Smooth muscle cell (in vitro differentiated cells): ENCODE measurements around the gene KCNJ8. TPM values are rescaled to one million over a fixed set of nuclear protein-coding genes. Genes with fewer than 3 reads are reported as not detected.
"Not testable (repeated sequence)": the region's sequence is repeated elsewhere in the genome, so short reads cannot be mapped to it uniquely, and the experiment has no call there.

ENCODE experiments used
- DNase-seq: peaks from one replicate; lab custom pipeline; 2025; ENCODE audit not compliant: unreplicated experiment; lab: John Stamatoyannopoulos, UW
- H2AFZ ChIP-seq: fragments of 200-600 bp; sonication (generic); 2 replicates; pipeline ENCODE4 v1.6.0; 2016; ENCODE audit warnings: antibody characterized with exemption, low read depth, mild to moderate bottlenecking
- H3F3A ChIP-seq: fragments of 200-600 bp; sonication (generic); 2 replicates; pipeline ENCODE4 v1.6.0; 2017; ENCODE audit warnings: antibody characterized with exemption, low read depth
- H3K27ac ChIP-seq: fragments of 200-600 bp; sonication (generic); 2 replicates; pipeline ENCODE4 v1.5.1; 2016; ENCODE audit warnings: low read depth, mild to moderate bottlenecking
- H3K27me3 ChIP-seq: fragments of 200-600 bp; sonication (generic); 2 replicates; pipeline ENCODE4 v1.6.1; 2016; ENCODE audit warnings: low read depth, mild to moderate bottlenecking
- H3K36me3 ChIP-seq: fragments of 200-600 bp; sonication (generic); 2 replicates; pipeline ENCODE4 v1.5.1; 2016; ENCODE audit warnings: low read depth
- H3K4me1 ChIP-seq: fragments of 200-600 bp; sonication (generic); 2 replicates; pipeline ENCODE4 v1.5.1; 2016; ENCODE audit warnings: low read depth
- H3K4me2 ChIP-seq: fragments of 200-600 bp; sonication (generic); 2 replicates; pipeline ENCODE4 v1.6.0; 2016; ENCODE audit warnings: mild to moderate bottlenecking
- H3K4me3 ChIP-seq: fragments of 200-600 bp; sonication (generic); 2 replicates; pipeline ENCODE4 v1.5.1; 2016; ENCODE audit warnings: mild to moderate bottlenecking
- H3K79me2 ChIP-seq: fragments of 200-600 bp; sonication (generic); 2 replicates; pipeline ENCODE4 v1.6.0; 2016; ENCODE audit warnings: low read depth, mild to moderate bottlenecking
- H3K9ac ChIP-seq: fragments of 200-600 bp; sonication (generic); 2 replicates; pipeline ENCODE4 v1.6.0; 2016; ENCODE audit warnings: low read depth
- H3K9me3 ChIP-seq: fragments of 200-600 bp; sonication (generic); replicated peaks from 2 replicates; pipeline ENCODE4 v1.5.1; 2016; ENCODE audit warnings: low read depth
- H4K20me1 ChIP-seq: fragments of 200-600 bp; sonication (generic); 2 replicates; pipeline ENCODE4 v1.6.0; 2016; ENCODE audit warnings: low read depth
- WGBS: methylation state at CpG from one replicate; pipeline ENCODE4 v1.1.7; 2016; ENCODE audit warnings: low lambda C conversion rate; 5-methylcytosine and 5-hydroxymethylcytosine counted together
- polyA plus RNA-seq: library from polyadenylated mRNA; unstranded; fragments of >200 nt; fragmentation: Nextera tagmentation; extraction: Ambion mirVana; gene quantifications from 2 replicates; pipeline ENCODE4 v1.2.1, GENCODE V29; 2016
- total RNA-seq: library from RNA; depleted of rRNA; stranded (reverse); fragments of >200 nt; gene quantifications from 2 replicates; pipeline ENCODE4 v1.2.3, GENCODE V29; 2014
- TF ChIP-seq, protein P1 (sequence below): fragments of 200-600 bp; sonication (generic); IDR thresholded peaks from 2 replicates; pipeline ENCODE4 v1.5.1; 2017; ENCODE audit warnings: borderline replicate concordance, mild to moderate bottlenecking, antibody characterized with exemption; ENCODE audit not compliant: insufficient read depth, poor library complexity, severe bottlenecking

The KCNJ8 gene
- total and polyA plus RNA-seq, 2 experiments from 2014 or later, result not detected

DNA sequence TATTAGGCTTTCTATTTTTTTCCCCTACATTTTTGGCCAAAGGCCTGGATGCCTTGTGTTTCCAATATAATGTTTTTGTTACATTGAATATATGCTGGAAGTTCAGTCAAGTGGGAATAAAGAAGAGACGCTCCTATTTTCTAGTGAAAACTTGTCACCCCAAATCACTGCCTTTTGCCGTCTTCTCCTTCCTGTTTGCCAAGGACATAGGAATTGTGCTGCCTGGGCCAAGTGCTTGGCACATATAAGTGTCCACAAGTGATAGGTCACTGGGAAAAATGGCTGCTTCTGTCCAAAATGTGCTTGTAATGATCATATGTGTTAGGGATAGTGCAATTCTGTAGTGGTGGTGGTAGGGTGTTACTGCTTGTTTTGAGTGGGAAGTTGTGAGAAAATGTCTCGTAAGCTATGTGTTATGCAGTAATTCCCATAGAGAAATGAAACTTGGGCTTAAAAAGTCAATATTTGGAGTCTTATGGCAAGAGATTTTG, 11.6 kb upstream of the KCNJ8 start:
- Histone ChIP-seq H3K27ac (no peak overlapping the region), H3K4me1 (no peaks in the 10 kb centered on the region), H4K20me1 (no peaks in the 10 kb centered on the region), H3F3A (no peaks in the 10 kb centered on the region), H3K27me3 (no peaks in the 10 kb centered on the region), H3K4me3 (no peak overlapping the region), H3K4me2 (no peak overlapping the region), H3K79me2 (no peaks in the 10 kb centered on the region), H3K9me3 (no peaks in the 10 kb centered on the region), H2AFZ (no peak overlapping the region), H3K36me3 (no peaks in the 10 kb centered on the region), H3K9ac (no peak overlapping the region)
- TF ChIP-seq, protein P1, sequence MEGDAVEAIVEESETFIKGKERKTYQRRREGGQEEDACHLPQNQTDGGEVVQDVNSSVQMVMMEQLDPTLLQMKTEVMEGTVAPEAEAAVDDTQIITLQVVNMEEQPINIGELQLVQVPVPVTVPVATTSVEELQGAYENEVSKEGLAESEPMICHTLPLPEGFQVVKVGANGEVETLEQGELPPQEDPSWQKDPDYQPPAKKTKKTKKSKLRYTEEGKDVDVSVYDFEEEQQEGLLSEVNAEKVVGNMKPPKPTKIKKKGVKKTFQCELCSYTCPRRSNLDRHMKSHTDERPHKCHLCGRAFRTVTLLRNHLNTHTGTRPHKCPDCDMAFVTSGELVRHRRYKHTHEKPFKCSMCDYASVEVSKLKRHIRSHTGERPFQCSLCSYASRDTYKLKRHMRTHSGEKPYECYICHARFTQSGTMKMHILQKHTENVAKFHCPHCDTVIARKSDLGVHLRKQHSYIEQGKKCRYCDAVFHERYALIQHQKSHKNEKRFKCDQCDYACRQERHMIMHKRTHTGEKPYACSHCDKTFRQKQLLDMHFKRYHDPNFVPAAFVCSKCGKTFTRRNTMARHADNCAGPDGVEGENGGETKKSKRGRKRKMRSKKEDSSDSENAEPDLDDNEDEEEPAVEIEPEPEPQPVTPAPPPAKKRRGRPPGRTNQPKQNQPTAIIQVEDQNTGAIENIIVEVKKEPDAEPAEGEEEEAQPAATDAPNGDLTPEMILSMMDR, result no peak
- 88% methylated on average over 3 of the region's 3 CpGs for WGBS
- DNase-seq, result no peak

DNA sequence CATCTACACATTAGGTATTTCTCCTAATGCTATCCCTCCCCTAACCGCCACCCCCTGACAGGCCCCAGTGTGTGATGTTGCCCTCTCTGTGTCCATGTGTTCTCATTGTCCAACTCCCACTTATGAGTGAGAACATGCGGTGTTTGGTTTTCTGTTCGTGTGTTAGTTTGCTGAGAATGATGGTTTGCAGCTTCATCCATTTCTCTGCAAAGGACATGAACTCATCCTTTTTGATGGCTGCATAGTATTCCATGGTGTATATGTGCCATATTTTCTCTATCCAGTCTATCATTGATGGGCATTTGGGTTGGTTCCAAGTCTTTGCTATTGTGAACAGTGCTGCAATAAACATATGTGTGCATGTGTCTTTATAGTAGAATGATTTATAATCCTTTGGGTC, 8.2 kb upstream of the KCNJ8 start:
- 86% methylated on average over 3 of the region's 3 CpGs for WGBS

DNA sequence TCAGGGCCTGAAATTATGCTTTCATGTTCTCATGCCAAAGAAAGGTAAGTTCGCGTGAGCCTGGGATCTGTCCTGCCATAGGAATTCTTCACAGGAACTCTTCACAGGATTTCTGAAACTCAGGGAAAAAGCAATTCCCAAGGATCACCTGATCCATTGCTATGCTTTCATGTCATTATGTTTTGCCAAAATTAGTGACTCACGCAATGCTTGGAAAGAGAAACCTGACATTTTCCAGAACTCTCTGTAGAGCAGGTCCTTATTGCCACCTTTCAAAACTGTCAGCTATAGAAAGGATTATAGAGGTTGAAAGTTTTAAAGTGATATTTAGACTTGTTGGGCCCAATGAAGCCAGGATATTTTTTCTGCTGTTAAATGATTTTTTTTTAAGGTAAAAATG, 6.3 kb upstream of the KCNJ8 start:
- no peaks in the 10 kb centered on the region for H3K9me3 ChIP-seq
- no peak overlapping the region for H3K4me2 ChIP-seq
- no peak overlapping the region for H3K27ac ChIP-seq
- no peaks in the 10 kb centered on the region for H3K79me2 ChIP-seq
- no peaks in the 10 kb centered on the region for H3K4me1 ChIP-seq
- no peak overlapping the region for H2AFZ ChIP-seq
- 74% methylated on average over 3 of the region's 3 CpGs for WGBS
- H3K27me3 ChIP-seq, result peaks cover 8% of the 10 kb centered on the region
- no peak overlapping the region for H3K4me3 ChIP-seq
- TF ChIP-seq, protein P1, result no peak
- no peaks in the 10 kb centered on the region for H4K20me1 ChIP-seq
- no peak overlapping the region for H3K9ac ChIP-seq
- DNase-seq, result no peak
- no peaks in the 10 kb centered on the region for H3K36me3 ChIP-seq
- no peaks in the 10 kb centered on the region for H3F3A ChIP-seq

More for the DNA sequence above, 8.2 kb upstream of the KCNJ8 start:
- H3K36me3 ChIP-seq, H3F3A ChIP-seq, H3K9me3 ChIP-seq, H3K4me1 ChIP-seq, H3K27ac ChIP-seq, H3K4me2 ChIP-seq, H3K9ac ChIP-seq, DNase-seq, H3K27me3 ChIP-seq, H3K79me2 ChIP-seq, H2AFZ ChIP-seq, H4K20me1 ChIP-seq, H3K4me3 ChIP-seq: not testable (repeated sequence)

DNA sequence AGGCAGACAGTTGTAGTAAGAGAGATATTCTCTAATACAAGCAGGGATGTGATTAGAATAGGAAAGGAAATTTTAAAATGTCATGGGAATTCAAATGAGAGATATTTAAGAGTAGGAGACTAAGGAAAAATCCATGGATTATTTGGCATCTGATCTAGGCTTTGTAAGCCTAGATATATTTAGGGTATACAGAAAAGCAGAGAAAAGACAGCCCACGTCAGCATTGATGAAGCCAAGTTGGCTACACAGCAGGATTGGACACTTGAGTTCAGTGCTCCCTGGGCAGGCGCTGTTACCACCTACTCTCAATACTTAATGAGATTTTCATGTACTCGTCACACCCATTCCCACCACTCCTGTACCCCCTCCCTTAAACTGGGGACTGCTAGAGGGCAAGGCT, 1.7 kb upstream of the KCNJ8 start:
- Histone ChIP-seq H3K4me1 (peaks cover 15% of the 10 kb centered on the region), H3K79me2 (no peaks in the 10 kb centered on the region), H4K20me1 (no peaks in the 10 kb centered on the region), H3K4me3 (no peak overlapping the region), H2AFZ (no peak overlapping the region), H3K27me3 (peaks cover 36% of the 10 kb centered on the region), H3K9ac (no peak overlapping the region), H3K4me2 (no peak overlapping the region), H3K36me3 (no peaks in the 10 kb centered on the region), H3K9me3 (no peaks in the 10 kb centered on the region), H3K27ac (no peak overlapping the region), H3F3A (no peaks in the 10 kb centered on the region)
- 93% methylated on average over 3 of the region's 3 CpGs for WGBS
- no peak for DNase-seq
- TF ChIP-seq, protein P1, result no peak
